ENCODE results near the gene TADA3. TPM values are rescaled to one million over a fixed set of nuclear protein-coding genes. Genes with fewer than 3 reads are reported as not detected.
A peak's percentile ranks its signal among the peaks of the same experiment; 100 is the strongest.

Gene TADA3
- total RNA-seq, 1 donor from 2014 or later = 27.1 TPM

- H3K4me1 ChIP-seq (ENCODE audit: control insufficient read depth in 3 of 3, insufficient read depth in 3 of 3, low read length in 3 of 3) = no peaks in the 10 kb centered on the region
- no peak overlapping the region for H3K4me3 ChIP-seq (ENCODE audit: low read length in 3 of 3)
- H3K27me3 ChIP-seq (ENCODE audit: control insufficient read depth in 3 of 3, insufficient read depth in 3 of 3, low read length in 3 of 3) = no peaks in the 10 kb centered on the region
- H3K9ac ChIP-seq (ENCODE audit: low read depth in 1 of 3, low read length in 3 of 3) = no peak overlapping the region
- H3K36me3 ChIP-seq (ENCODE audit: control insufficient read depth in 3 of 3, insufficient read depth in 3 of 3, low read length in 3 of 3) = peaks cover 7 to 21% (median 20%) of the 10 kb centered on the region in 3 donors
- no peaks in the 10 kb centered on the region for H3K9me3 ChIP-seq (ENCODE audit: control insufficient read depth in 3 of 3, low read length in 3 of 3)
- no peak overlapping the region for H3K27ac ChIP-seq (ENCODE audit: low read depth, low read length)
These were observed 34.7 kb upstream of the TADA3 start for GRCh38 chr3:9826815-9827573.

GRCh38 chr3:9825451-9826040 is 33.3 kb upstream of the TADA3 start:
- Histone ChIP-seq H3K4me3 (ENCODE audit: low read length in 3 of 3) (no peak overlapping the region), H3K36me3 (ENCODE audit: control insufficient read depth in 3 of 3, insufficient read depth in 3 of 3, low read length in 3 of 3) (peaks cover 7 to 24% (median 17%) of the 10 kb centered on the region in 3 donors), H3K9ac (ENCODE audit: low read depth in 1 of 3, low read length in 3 of 3) (no peak overlapping the region), H3K27me3 (ENCODE audit: control insufficient read depth in 3 of 3, insufficient read depth in 3 of 3, low read length in 3 of 3) (no peaks in the 10 kb centered on the region), H3K4me1 (ENCODE audit: control insufficient read depth in 3 of 3, insufficient read depth in 3 of 3, low read length in 3 of 3) (no peaks in the 10 kb centered on the region), H3K9me3 (ENCODE audit: control insufficient read depth in 3 of 3, low read length in 3 of 3) (no peaks in the 10 kb centered on the region), H3K27ac (ENCODE audit: low read depth, low read length) (no peak overlapping the region)

GRCh38 chr3:9820946-9821345 is 28.7 kb upstream of the TADA3 start:
- H3K4me1 ChIP-seq (ENCODE audit: control insufficient read depth in 3 of 3, insufficient read depth in 3 of 3, low read length in 3 of 3) = peaks cover 0 to 3% (median 0%) of the 10 kb centered on the region in 3 donors
- H3K27ac ChIP-seq (ENCODE audit: low read depth, low read length) = no peak overlapping the region
- H3K9me3 ChIP-seq (ENCODE audit: control insufficient read depth in 3 of 3, low read length in 3 of 3) = no peaks in the 10 kb centered on the region
- H3K27me3 ChIP-seq (ENCODE audit: control insufficient read depth in 3 of 3, insufficient read depth in 3 of 3, low read length in 3 of 3) = no peaks in the 10 kb centered on the region
- no peak overlapping the region for H3K9ac ChIP-seq (ENCODE audit: low read depth in 1 of 3, low read length in 3 of 3)
- peaks cover 10 to 14% (median 13%) of the 10 kb centered on the region in 3 donors for H3K36me3 ChIP-seq (ENCODE audit: control insufficient read depth in 3 of 3, insufficient read depth in 3 of 3, low read length in 3 of 3)
- H3K4me3 ChIP-seq (ENCODE audit: low read length in 3 of 3) = no peak overlapping the region

GRCh38 chr3:9820543-9820942 is 28.3 kb upstream of the TADA3 start:
- H3K9me3 ChIP-seq (ENCODE audit: control insufficient read depth in 3 of 3, low read length in 3 of 3) = no peaks in the 10 kb centered on the region
- H3K4me3 ChIP-seq (ENCODE audit: low read length in 3 of 3) = no peak overlapping the region
- peaks cover 12 to 18% (median 16%) of the 10 kb centered on the region in 3 donors for H3K36me3 ChIP-seq (ENCODE audit: control insufficient read depth in 3 of 3, insufficient read depth in 3 of 3, low read length in 3 of 3)
- no peaks in the 10 kb centered on the region for H3K27me3 ChIP-seq (ENCODE audit: control insufficient read depth in 3 of 3, insufficient read depth in 3 of 3, low read length in 3 of 3)
- H3K9ac ChIP-seq (ENCODE audit: low read depth in 1 of 3, low read length in 3 of 3) = no peak overlapping the region
- H3K4me1 ChIP-seq (ENCODE audit: control insufficient read depth in 3 of 3, insufficient read depth in 3 of 3, low read length in 3 of 3) = peaks cover 0 to 3% (median 0%) of the 10 kb centered on the region in 3 donors
- no peak overlapping the region for H3K27ac ChIP-seq (ENCODE audit: low read depth, low read length)

- no peaks in the 10 kb centered on the region for H3K27me3 ChIP-seq (ENCODE audit: control insufficient read depth in 3 of 3, insufficient read depth in 3 of 3, low read length in 3 of 3)
- peaks cover 0 to 3% (median 0%) of the 10 kb centered on the region in 3 donors for H3K4me1 ChIP-seq (ENCODE audit: control insufficient read depth in 3 of 3, insufficient read depth in 3 of 3, low read length in 3 of 3)
- H3K9ac ChIP-seq (ENCODE audit: low read depth in 1 of 3, low read length in 3 of 3) = no peak overlapping the region
- H3K9me3 ChIP-seq (ENCODE audit: control insufficient read depth in 3 of 3, low read length in 3 of 3) = no peaks in the 10 kb centered on the region
- H3K27ac ChIP-seq (ENCODE audit: low read depth, low read length) = no peak overlapping the region
- peaks cover 12 to 20% (median 18%) of the 10 kb centered on the region in 3 donors for H3K36me3 ChIP-seq (ENCODE audit: control insufficient read depth in 3 of 3, insufficient read depth in 3 of 3, low read length in 3 of 3)
- no peak overlapping the region for H3K4me3 ChIP-seq (ENCODE audit: low read length in 3 of 3)
These were observed 26.5 kb upstream of the TADA3 start for GRCh38 chr3:9818666-9819335.

- Histone ChIP-seq H3K9ac (ENCODE audit: low read depth in 1 of 3, low read length in 3 of 3) (no peak overlapping the region), H3K27ac (ENCODE audit: low read depth, low read length) (no peak overlapping the region), H3K4me3 (ENCODE audit: low read length in 3 of 3) (no peak overlapping the region), H3K27me3 (ENCODE audit: control insufficient read depth in 3 of 3, insufficient read depth in 3 of 3, low read length in 3 of 3) (no peaks in the 10 kb centered on the region), H3K36me3 (ENCODE audit: control insufficient read depth in 3 of 3, insufficient read depth in 3 of 3, low read length in 3 of 3) (peaks cover 14 to 26% (median 18%) of the 10 kb centered on the region in 3 donors), H3K4me1 (ENCODE audit: control insufficient read depth in 3 of 3, insufficient read depth in 3 of 3, low read length in 3 of 3) (peaks cover 0 to 3% (median 0%) of the 10 kb centered on the region in 3 donors), H3K9me3 (ENCODE audit: control insufficient read depth in 3 of 3, low read length in 3 of 3) (no peaks in the 10 kb centered on the region)
These were observed 25.2 kb upstream of the TADA3 start for GRCh38 chr3:9817436-9817835.

- Histone ChIP-seq H3K9ac (ENCODE audit: low read depth in 1 of 3, low read length in 3 of 3) (no peak overlapping the region), H3K9me3 (ENCODE audit: control insufficient read depth in 3 of 3, low read length in 3 of 3) (no peaks in the 10 kb centered on the region), H3K27me3 (ENCODE audit: control insufficient read depth in 3 of 3, insufficient read depth in 3 of 3, low read length in 3 of 3) (no peaks in the 10 kb centered on the region), H3K27ac (ENCODE audit: low read depth, low read length) (no peak overlapping the region), H3K4me3 (ENCODE audit: low read length in 3 of 3) (no peak overlapping the region), H3K4me1 (ENCODE audit: control insufficient read depth in 3 of 3, insufficient read depth in 3 of 3, low read length in 3 of 3) (peaks cover under 1 to 3% (median under 1%) of the 10 kb centered on the region in 3 donors), H3K36me3 (ENCODE audit: control insufficient read depth in 3 of 3, insufficient read depth in 3 of 3, low read length in 3 of 3) (peaks cover 14 to 22% (median 22%) of the 10 kb centered on the region in 3 donors)
These were observed 23.7 kb upstream of the TADA3 start for GRCh38 chr3:9815986-9816385.

GRCh38 chr3:9812870-9813483 is 20.7 kb upstream of the TADA3 start:
- peaks cover 7 to 13% (median 11%) of the 10 kb centered on the region in 3 donors for H3K36me3 ChIP-seq (ENCODE audit: control insufficient read depth in 3 of 3, insufficient read depth in 3 of 3, low read length in 3 of 3)
- H3K4me3 ChIP-seq (ENCODE audit: low read length in 3 of 3) = no peak overlapping the region
- H3K9ac ChIP-seq (ENCODE audit: low read depth in 1 of 3, low read length in 3 of 3) = no peak overlapping the region
- H3K27ac ChIP-seq (ENCODE audit: low read depth, low read length) = no peak overlapping the region
- peaks cover 17 to 22% (median 21%) of the 10 kb centered on the region in 3 donors for H3K4me1 ChIP-seq (ENCODE audit: control insufficient read depth in 3 of 3, insufficient read depth in 3 of 3, low read length in 3 of 3)
- H3K27me3 ChIP-seq (ENCODE audit: control insufficient read depth in 3 of 3, insufficient read depth in 3 of 3, low read length in 3 of 3) = no peaks in the 10 kb centered on the region
- no peaks in the 10 kb centered on the region for H3K9me3 ChIP-seq (ENCODE audit: control insufficient read depth in 3 of 3, low read length in 3 of 3)

GRCh38 chr3:9810846-9811245 is 18.6 kb upstream of the TADA3 start:
- peak overlapping the region; percentile 85 for H3K27ac ChIP-seq (ENCODE audit: low read depth, low read length)
- H3K9me3 ChIP-seq (ENCODE audit: control insufficient read depth in 3 of 3, low read length in 3 of 3) = no peaks in the 10 kb centered on the region
- peak overlapping the region; percentile 73 to 89 (median 81) for H3K9ac ChIP-seq (ENCODE audit: low read depth in 1 of 3, low read length in 3 of 3)
- peak overlapping the region; percentile 75 to 79 (median 76) for H3K4me3 ChIP-seq (ENCODE audit: low read length in 3 of 3)
- H3K27me3 ChIP-seq (ENCODE audit: control insufficient read depth in 3 of 3, insufficient read depth in 3 of 3, low read length in 3 of 3) = no peaks in the 10 kb centered on the region
- H3K36me3 ChIP-seq (ENCODE audit: control insufficient read depth in 3 of 3, insufficient read depth in 3 of 3, low read length in 3 of 3) = peaks cover 8 to 21% (median 20%) of the 10 kb centered on the region in 3 donors
- H3K4me1 ChIP-seq (ENCODE audit: control insufficient read depth in 3 of 3, insufficient read depth in 3 of 3, low read length in 3 of 3) = peaks cover 15 to 22% (median 21%) of the 10 kb centered on the region in 3 donors

All from skeletal muscle tissue (tissue), 4 donors.